DND-41 (cell line): ENCODE results near the gene CYP11A1.

Source experiments
- ATAC-seq: fragments of 200-7000 bp; cut with Tn5 transposase; 3 replicates; pipeline ENCODE4 v1.9.1; 2021; ENCODE audit warnings: low read depth; ENCODE audit not compliant: insufficient read depth
- DNase-seq: peaks from one replicate; pipeline ENCODE4 v3.0.0-alpha.2; 2020
- H2AFZ ChIP-seq: 2 replicates; pipeline ENCODE4 v1.6.0; 2012; ENCODE audit warnings: low read depth, low read length
- H3K27ac ChIP-seq: 2 replicates; pipeline ENCODE4 v1.5.1; 2012; ENCODE audit warnings: low read length, inconsistent platforms
- H3K27me3 ChIP-seq: fragments of 200-600 bp; sonication (generic); 2 replicates; pipeline ENCODE4 v1.6.0; 2012; ENCODE audit warnings: low read length, mild to moderate bottlenecking, inconsistent platforms; ENCODE audit not compliant: insufficient read depth, poor library complexity
- H3K36me3 ChIP-seq: 2 replicates; pipeline ENCODE4 v1.5.1; 2012; ENCODE audit warnings: low read length, inconsistent platforms; ENCODE audit not compliant: insufficient read depth
- H3K4me1 ChIP-seq: 2 replicates; pipeline ENCODE4 v1.5.1; 2012; ENCODE audit warnings: mild to moderate bottlenecking, low read length; ENCODE audit not compliant: insufficient read depth
- H3K4me2 ChIP-seq: 2 replicates; pipeline ENCODE4 v1.6.0; 2012; ENCODE audit warnings: mild to moderate bottlenecking, moderate library complexity, low read length, inconsistent platforms; ENCODE audit not compliant: insufficient read depth
- H3K4me3 ChIP-seq, 2 experiments: fragments of 200-600 bp in 1 of 2; shearing (Covaris generic) in 1 of 2; 2 replicates each; pipeline ENCODE4 v1.5.1; 2012 to 2016; ENCODE audit warnings: inconsistent platforms in 2 of 2, low read length in 2 of 2, mild to moderate bottlenecking in 2 of 2, low read depth in 1 of 2, moderate library complexity in 1 of 2
- H3K79me2 ChIP-seq: 2 replicates; pipeline ENCODE4 v1.6.0; 2012; ENCODE audit warnings: low read length, inconsistent platforms; ENCODE audit not compliant: insufficient read depth
- H3K9ac ChIP-seq: 2 replicates; pipeline ENCODE4 v1.6.0; 2012; ENCODE audit warnings: low read depth, mild to moderate bottlenecking, inconsistent platforms, low read length, moderate library complexity
- H3K9me3 ChIP-seq: 2 replicates; pipeline ENCODE4 v1.5.1; 2012; ENCODE audit warnings: low read length, moderate library complexity, mild to moderate bottlenecking, inconsistent platforms; ENCODE audit not compliant: insufficient read depth, severe bottlenecking
- H4K20me1 ChIP-seq: 2 replicates; pipeline ENCODE4 v1.6.0; 2012; ENCODE audit warnings: low read length; ENCODE audit not compliant: insufficient read depth
- CTCF ChIP-seq: IDR thresholded peaks from 2 replicates; pipeline ENCODE4 v1.5.1; 2012; ENCODE audit warnings: borderline replicate concordance, low read length, moderate library complexity, mild to moderate bottlenecking; ENCODE audit not compliant: poor library complexity, severe bottlenecking; ENCODE audit errors: extremely low read depth
- EZH2 ChIP-seq: IDR thresholded peaks from 3 replicates; pipeline ENCODE4 v1.6.1; 2012; ENCODE audit warnings: borderline replicate concordance, low read depth, mild to moderate bottlenecking, moderate library complexity, low read length, inconsistent platforms; ENCODE audit not compliant: severe bottlenecking

The CYP11A1 gene

DNA sequence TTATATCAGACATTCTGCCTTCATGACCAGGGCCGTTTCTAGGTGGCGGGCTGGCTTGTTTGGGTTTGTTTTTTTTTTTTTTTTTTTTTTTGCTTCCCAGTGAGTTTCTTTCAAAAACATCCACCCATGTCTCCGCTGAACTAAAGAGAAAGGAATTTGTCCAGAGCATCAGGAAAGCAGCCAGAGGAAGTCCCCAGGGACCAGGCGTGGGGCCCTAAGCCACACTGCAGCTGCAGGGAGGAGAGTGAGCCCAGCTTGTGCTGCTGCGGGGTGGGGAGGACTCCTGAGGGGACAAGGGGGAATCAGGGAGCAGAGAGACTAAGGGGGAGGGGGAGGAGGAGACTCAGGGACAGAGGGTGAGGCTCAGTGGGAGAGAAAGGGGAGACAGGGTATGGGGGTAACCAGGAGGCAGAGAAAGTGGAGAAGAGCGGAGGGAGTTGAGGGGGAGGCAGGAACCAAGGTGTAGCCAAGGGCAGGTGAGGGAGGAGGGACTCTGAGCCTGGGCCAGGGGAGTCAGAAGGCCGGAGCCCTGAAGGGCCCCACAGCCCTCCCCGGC lies 49.5 kb downstream of the CYP11A1 start:
- Histone ChIP-seq H3K4me3 (no peak overlapping the region), H2AFZ (no peak overlapping the region), H3K4me2 (no peak overlapping the region), H3K79me2 (no peaks in the 10 kb centered on the region), H3K4me1 (no peaks in the 10 kb centered on the region), H3K27ac (no peak overlapping the region), H3K27me3 (no peaks in the 10 kb centered on the region), H4K20me1 (no peaks in the 10 kb centered on the region), H3K36me3 (no peaks in the 10 kb centered on the region), H3K9me3 (no peaks in the 10 kb centered on the region), H3K9ac (no peak overlapping the region)
- DNase-seq (peak; percentile 6), ATAC-seq (no peak)
- TF ChIP-seq CTCF: no peak
- TF ChIP-seq EZH2: no peak

- Histone ChIP-seq H3K9ac (no peak overlapping the region), H3K4me2 (no peak overlapping the region), H2AFZ (no peak overlapping the region), H4K20me1 (peaks cover 3% of the 10 kb centered on the region; the same call in 1 of the 2 replicates), H3K9me3 (no peaks in the 10 kb centered on the region), H3K79me2 (no peaks in the 10 kb centered on the region), H3K27ac (no peak overlapping the region), H3K27me3 (no peaks in the 10 kb centered on the region), H3K36me3 (no peaks in the 10 kb centered on the region), H3K4me1 (no peaks in the 10 kb centered on the region), H3K4me3 (no peak overlapping the region)
- no peak for DNase-seq
- ATAC-seq: no peak
- TF ChIP-seq CTCF (no peak), EZH2 (no peak)
Measured at GRCh38 chr15:74316141-74316540, 51.3 kb downstream of the CYP11A1 start.

DNA sequence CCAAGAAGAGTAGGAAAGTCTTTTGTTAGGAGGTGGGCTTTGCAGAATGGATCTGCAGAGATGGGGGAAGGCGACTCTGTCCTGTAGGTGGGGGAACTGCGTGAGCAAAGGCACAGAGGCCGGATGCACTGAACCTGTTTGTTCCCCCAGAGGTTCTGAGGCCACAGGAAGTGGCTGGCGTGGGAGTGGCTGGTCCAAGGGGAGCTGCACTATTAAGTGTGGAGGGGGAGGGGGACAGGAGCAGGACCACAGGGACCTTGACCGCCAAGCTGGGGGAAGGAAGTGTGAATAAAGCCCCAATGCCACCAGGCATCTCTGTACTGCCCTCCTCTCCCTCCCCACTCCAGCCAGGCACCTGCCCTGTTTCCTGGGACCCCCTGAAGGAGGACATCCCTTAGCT lies 51.8 kb downstream of the CYP11A1 start:
- Histone ChIP-seq H3K4me1 (no peaks in the 10 kb centered on the region), H3K79me2 (no peaks in the 10 kb centered on the region), H3K4me2 (no peak overlapping the region), H3K4me3 (no peak overlapping the region), H3K9ac (no peak overlapping the region), H3K36me3 (no peaks in the 10 kb centered on the region), H4K20me1 (peaks cover 3% of the 10 kb centered on the region; the same call in 1 of the 2 replicates), H3K27ac (no peak overlapping the region), H3K27me3 (no peaks in the 10 kb centered on the region), H3K9me3 (no peaks in the 10 kb centered on the region), H2AFZ (no peak overlapping the region)
- no peak for TF ChIP-seq CTCF
- no peak for TF ChIP-seq EZH2
- no peak for ATAC-seq
- no peak for DNase-seq
